IPS-18c (cell line): ENCODE measurements around the gene GATB.

Experiments
- H3K4me3 ChIP-seq: 2 replicates; pipeline ENCODE4 v1.7.0; 2013; ENCODE audit warnings: low read depth, mild to moderate bottlenecking, low read length, moderate library complexity; ENCODE audit not compliant: insufficient read depth
- H3K9me3 ChIP-seq: one replicate; pipeline ENCODE4 v1.6.1; 2013; ENCODE audit warnings: mild to moderate bottlenecking, low read length, moderate library complexity; ENCODE audit not compliant: control insufficient read depth, insufficient read depth

Gene GATB

GRCh38 chr4:151692443-151692782 lies 68.4 kb downstream of the GATB start:
- Histone ChIP-seq H3K9me3 (no peaks in the 10 kb centered on the region), H3K4me3 (no peak overlapping the region)

GRCh38 chr4:151691639-151692442 lies 69.0 kb downstream of the GATB start:
- H3K9me3 ChIP-seq: no peaks in the 10 kb centered on the region
- no peak overlapping the region for H3K4me3 ChIP-seq

GRCh38 chr4:151690876-151691275 lies 69.9 kb downstream of the GATB start:
- H3K9me3 ChIP-seq: no peaks in the 10 kb centered on the region

GRCh38 chr4:151690164-151690870 lies 70.5 kb downstream of the GATB start:
- Histone ChIP-seq H3K4me3 (no peak overlapping the region), H3K9me3 (no peaks in the 10 kb centered on the region)

More at GRCh38 chr4:151690876-151691275, 69.9 kb downstream of the GATB start:
- no peak overlapping the region for H3K4me3 ChIP-seq

- H3K9me3 ChIP-seq: no peaks in the 10 kb centered on the region
- H3K4me3 ChIP-seq: no peak overlapping the region
These were observed 71.4 kb downstream of the GATB start for GRCh38 chr4:151689211-151689991.

- Histone ChIP-seq H3K4me3 (no peak overlapping the region), H3K9me3 (no peaks in the 10 kb centered on the region)
These were observed 72.1 kb downstream of the GATB start for GRCh38 chr4:151688785-151689043.

GRCh38 chr4:151688003-151688784 lies 72.6 kb downstream of the GATB start:
- Histone ChIP-seq H3K9me3 (no peaks in the 10 kb centered on the region), H3K4me3 (no peak overlapping the region)

GRCh38 chr4:151687021-151687640 lies 73.7 kb downstream of the GATB start:
- Histone ChIP-seq H3K9me3 (no peaks in the 10 kb centered on the region), H3K4me3 (no peak overlapping the region)

- H3K9me3 ChIP-seq: no peaks in the 10 kb centered on the region
- H3K4me3 ChIP-seq: no peak overlapping the region
These were observed 75.5 kb downstream of the GATB start for GRCh38 chr4:151685303-151685702.

GRCh38 chr4:151681085-151681484 lies 79.7 kb downstream of the GATB start:
- no peaks in the 10 kb centered on the region for H3K9me3 ChIP-seq
- H3K4me3 ChIP-seq: no peak overlapping the region

GRCh38 chr4:151679231-151679630 lies 81.6 kb downstream of the GATB start:
- H3K9me3 ChIP-seq: no peaks in the 10 kb centered on the region

GRCh38 chr4:151678048-151678872 lies 82.5 kb downstream of the GATB start:
- Histone ChIP-seq H3K4me3 (no peak overlapping the region), H3K9me3 (no peaks in the 10 kb centered on the region)

More at GRCh38 chr4:151679231-151679630, 81.6 kb downstream of the GATB start:
- H3K4me3 ChIP-seq: no peak overlapping the region

- no peaks in the 10 kb centered on the region for H3K9me3 ChIP-seq
- no peak overlapping the region for H3K4me3 ChIP-seq
These were observed 83.6 kb downstream of the GATB start for GRCh38 chr4:151677193-151677592.

- Histone ChIP-seq H3K4me3 (no peak overlapping the region), H3K9me3 (no peaks in the 10 kb centered on the region)
These were observed 84.5 kb downstream of the GATB start for GRCh38 chr4:151676301-151676700.

GRCh38 chr4:151675411-151675971 lies 85.3 kb downstream of the GATB start:
- H3K4me3 ChIP-seq: no peak overlapping the region
- H3K9me3 ChIP-seq: no peaks in the 10 kb centered on the region

- no peaks in the 10 kb centered on the region for H3K9me3 ChIP-seq
- no peak overlapping the region for H3K4me3 ChIP-seq
These were observed 85.9 kb downstream of the GATB start for GRCh38 chr4:151674804-151675391.
